HG03025 (cell line): Measurements from ENCODE around the gene UVRAG.

ENCODE experiments used
- ATAC-seq: cut with Tn5 transposase; IDR thresholded peaks from one replicate; pipeline ENCODE4 v1.9.1; 2021; ENCODE audit warnings: mild to moderate bottlenecking, moderate library complexity; ENCODE audit not compliant: unreplicated experiment, low FRiP score

Gene UVRAG

DNA sequence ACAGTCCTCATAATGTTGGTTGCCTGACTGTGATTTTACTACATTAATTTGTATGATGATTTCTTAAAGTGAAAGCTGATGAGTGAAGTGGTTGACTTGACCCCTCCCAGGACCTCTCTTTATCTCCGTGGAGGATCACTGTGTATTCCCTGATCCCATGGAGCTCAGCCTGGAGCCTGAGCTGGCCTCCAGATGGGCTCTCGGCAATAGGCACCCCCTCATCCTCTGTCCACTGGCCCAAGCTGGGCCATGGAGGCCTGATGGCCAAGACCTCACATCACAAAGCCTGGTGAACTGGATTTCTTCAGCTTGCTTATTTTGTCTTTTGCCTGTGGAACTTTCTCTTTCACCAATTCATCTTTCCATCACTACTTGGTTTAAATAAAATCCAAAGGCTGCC is 316.1 kb downstream of the UVRAG start:
- no peak for ATAC-seq

DNA sequence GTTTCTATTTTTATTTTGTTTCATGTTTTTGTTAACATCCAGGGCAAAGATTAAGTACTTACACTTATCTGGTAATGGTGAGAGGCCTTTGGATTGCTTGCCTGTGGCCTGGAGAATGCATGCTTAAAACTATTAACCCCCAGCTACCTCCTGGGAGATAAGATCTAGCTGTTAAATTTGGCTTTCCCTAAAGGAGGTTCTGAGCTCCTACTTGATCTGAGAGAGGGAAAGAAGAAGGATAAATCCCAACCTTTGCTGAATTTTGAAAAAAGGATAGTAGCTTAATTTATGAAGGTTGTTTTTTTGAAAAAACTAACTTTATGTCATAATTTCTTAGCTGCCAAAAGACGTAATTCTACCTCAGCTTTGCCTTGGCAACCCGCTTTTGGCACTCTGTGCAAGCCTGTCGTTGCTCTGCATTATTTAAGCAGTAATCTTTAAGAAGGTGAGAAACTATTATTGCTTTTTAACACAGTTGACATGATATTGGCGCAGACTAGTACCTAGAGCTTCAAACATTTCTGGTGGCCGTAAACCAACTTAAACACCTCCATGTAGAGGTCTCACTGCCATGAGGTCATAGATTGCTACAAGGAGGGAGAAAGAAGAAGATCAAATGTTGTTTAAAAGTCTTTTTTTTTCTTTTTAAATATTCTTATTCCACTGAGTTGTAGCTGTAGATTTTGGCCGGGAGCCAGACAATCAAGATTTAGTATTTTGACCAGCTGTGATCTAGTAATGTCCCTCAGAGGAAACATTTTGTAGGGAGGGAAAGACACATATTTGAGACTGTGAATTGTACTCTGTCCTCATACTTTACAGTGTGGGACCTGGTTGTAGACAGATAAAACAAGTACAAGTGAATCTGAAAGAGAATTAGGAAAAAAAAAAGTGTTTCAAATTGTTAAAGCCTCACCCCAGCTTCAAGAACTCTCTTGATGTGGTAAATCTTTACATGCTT is 316.9 kb downstream of the UVRAG start:
- ATAC-seq: no peak

DNA sequence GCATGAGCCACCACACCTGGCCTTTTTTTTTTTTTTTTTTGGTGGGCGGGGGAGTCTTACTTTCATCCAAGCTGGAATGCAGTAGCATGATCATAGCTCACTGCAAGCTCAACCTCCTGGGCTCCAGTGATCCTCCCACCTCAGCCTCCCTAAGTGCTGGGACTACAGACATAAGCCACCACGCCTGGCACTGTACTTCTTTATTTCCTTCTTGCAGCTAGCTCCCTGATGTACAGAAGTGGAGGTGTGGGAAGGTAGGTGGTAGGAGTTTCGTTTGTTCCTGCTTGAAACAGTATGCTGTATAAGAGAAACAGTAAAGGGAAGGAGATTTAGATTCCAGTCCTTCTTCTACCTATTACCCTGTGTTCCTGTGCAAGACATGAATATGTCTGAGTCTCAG is 319.2 kb downstream of the UVRAG start:
- no peak for ATAC-seq

DNA sequence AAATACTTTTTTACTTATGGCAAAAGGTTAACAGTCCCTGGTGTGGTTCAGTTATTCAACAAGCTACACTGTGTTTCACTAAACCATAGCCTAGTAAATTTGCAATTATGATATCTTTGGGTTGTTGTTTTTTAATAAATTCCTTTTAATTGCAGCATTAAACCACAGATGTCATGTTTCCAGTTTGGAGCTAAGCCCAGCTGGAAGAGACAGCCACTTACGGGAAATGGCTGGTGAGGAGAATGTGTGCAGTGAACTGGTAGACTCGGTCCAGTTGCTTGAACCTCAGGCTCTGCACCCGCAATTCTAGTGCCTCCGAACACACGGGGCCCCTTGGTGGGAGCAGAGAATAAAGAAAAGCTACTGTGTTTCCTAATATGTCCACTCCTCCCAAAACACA is 320.5 kb downstream of the UVRAG start:
- ATAC-seq: no peak

GRCh38 chr11:76139314-76139713 is 324.3 kb downstream of the UVRAG start:
- no peak for ATAC-seq

DNA sequence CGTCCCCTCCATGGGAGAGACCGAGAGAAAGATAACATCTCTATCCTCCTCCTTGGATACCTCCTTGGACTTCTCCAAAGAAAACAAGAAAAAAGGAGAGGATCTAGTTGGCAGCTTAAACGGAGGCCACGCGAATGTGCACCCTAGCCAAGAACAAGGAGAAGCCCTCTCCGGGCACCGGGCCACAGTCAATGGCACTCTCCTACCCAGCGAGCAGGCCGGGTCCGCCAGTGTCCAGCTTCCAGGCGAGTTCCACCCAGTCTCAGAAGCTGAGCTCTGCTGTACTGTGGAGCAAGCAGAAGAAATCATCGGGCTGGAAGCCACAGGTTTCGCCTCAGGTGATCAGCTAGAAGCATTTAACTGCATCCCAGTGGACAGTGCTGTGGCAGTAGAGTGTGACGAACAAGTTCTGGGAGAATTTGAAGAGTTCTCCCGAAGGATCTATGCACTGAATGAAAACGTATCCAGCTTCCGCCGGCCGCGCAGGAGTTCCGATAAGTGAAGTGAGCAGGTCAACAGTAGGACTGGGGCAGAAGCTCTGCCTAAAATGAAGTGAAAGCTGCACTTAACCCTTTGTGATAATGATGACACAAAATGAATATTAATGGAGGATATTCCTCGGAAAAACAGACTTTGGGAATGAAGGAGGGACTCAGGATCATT is 326.0 kb downstream of the UVRAG start:
- ATAC-seq: no peak

GRCh38 chr11:76141901-76142588 is 327.0 kb downstream of the UVRAG start:
- no peak for ATAC-seq

- no peak for ATAC-seq
Observed at GRCh38 chr11:76143274-76143673, 328.3 kb downstream of the UVRAG start.

DNA sequence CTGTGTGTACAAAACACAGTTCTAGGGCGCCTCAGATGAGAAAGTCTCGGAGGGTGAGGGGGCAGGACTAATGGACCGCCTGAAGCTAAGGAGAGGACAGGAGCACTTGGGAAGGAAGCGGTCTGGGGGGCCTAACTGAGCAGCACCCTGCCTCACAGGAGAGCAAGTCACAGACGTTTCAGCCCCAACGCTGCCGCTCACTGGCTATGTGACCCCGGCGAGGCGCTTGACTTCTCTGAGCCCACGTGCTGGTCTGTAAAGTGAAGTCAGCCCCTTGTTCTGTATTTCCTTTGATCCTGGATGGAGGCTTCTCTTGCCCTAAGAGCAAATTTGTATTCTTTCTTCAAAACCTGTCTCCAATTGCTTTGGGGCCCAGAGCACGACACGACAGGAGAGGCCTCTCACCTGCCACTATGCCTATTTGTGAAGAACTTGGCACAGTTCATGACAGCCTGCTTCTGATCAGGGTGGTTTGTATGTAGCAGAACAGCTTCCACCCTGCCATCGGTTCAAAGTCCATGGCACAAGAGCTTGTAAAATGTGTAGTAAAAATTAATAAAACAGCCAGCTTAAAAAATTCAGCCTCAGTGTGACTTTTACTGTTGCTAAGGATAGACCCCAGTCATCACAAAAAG is 332.2 kb downstream of the UVRAG start:
- no peak for ATAC-seq

DNA sequence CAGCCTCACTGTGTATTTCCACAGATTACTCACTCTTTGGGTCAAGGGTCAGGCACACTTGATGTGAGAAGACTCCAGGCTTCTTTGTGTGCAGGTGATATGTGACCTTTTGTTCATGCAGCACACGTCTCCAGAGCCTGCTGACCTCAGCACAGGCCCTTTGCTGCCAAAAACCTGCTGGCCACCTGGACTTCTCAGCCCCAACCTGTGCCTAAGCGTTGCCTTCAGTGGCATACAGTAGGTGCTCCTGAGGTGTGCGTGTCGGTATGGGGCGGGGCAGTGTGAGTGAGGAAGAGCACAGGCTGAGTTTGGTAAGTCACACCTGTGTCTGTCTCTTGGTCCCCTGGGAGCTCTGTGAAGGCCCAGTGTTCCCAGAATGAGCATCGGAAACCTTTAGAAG is 333.2 kb downstream of the UVRAG start:
- no peak for ATAC-seq

GRCh38 chr11:76148941-76149613 is 334.1 kb downstream of the UVRAG start:
- no peak for ATAC-seq

GRCh38 chr11:76149713-76150112 is 334.7 kb downstream of the UVRAG start:
- ATAC-seq: no peak

DNA sequence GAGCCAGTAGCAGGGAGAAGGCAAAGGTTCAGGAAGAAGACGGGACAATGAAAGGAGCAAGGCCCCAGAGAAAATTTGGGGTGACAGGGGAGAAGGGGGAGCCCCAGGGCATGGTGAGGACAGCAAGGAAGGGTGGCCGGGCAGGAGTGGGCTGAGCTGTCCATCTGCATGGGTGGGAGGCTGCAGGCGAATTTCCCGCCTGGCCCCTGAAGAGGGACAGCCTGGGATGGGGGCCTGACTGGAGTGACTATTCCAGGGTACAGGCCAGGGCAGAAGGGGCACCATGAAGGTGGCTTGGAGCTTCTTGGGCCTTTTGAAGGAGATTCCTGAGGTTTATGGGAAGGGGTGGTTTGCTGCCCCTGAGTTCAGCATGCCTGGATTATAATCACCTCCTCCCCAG is 335.1 kb downstream of the UVRAG start:
- ATAC-seq: no peak

GRCh38 chr11:76151556-76152085 is 336.6 kb downstream of the UVRAG start:
- no peak for ATAC-seq

GRCh38 chr11:76152086-76152681 is 337.2 kb downstream of the UVRAG start:
- ATAC-seq: peak; percentile 56

GRCh38 chr11:76152741-76153570 is 337.9 kb downstream of the UVRAG start:
- no peak for ATAC-seq

GRCh38 chr11:76153571-76153923 is 338.5 kb downstream of the UVRAG start:
- ATAC-seq: no peak

DNA sequence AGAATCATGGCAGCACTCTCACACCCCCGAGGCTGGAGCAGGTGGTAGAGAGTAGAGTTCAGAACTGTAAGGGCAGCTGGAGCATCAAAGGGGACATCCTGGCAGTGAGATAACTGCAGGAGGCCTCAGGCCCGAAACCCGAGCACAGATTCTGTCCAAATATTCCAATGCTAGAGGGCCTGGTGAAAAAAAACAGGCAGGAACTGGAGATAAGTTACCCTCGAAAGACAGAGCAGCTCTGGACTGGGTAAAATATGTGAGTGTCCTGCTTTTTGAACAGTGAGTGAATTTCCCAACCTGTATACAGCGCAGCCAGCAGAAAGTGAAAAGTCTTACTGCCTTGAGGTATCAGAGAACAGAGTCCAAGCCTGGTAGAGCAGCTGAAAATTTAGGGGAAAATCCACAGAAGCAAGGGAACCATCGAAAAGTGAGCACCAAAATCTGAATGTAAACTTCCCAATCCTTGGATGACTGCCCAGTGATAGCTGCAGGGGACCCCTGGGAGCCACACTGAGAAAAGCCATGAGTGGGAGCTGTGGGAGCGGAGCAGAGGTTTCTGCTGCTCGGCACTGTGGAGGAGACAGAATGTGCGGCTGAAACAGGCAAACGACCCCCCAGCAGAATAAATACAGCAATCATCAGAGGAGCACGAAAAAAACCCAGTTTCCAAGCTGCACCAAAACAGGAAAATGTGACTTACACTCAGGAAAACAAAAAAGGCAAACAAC is 340.7 kb downstream of the UVRAG start:
- ATAC-seq: no peak
